HG02852 (cell line): ENCODE measurements around the gene TRDN.
"Not testable (repeated sequence)": the region's sequence is repeated elsewhere in the genome, so short reads cannot be mapped to it uniquely, and the experiment has no call there.

ENCODE experiments used
- ATAC-seq: cut with Tn5 transposase; IDR thresholded peaks from one replicate; pipeline ENCODE4 v1.9.1; 2021; ENCODE audit warnings: mild to moderate bottlenecking, moderate library complexity; ENCODE audit not compliant: unreplicated experiment

Gene TRDN

DNA sequence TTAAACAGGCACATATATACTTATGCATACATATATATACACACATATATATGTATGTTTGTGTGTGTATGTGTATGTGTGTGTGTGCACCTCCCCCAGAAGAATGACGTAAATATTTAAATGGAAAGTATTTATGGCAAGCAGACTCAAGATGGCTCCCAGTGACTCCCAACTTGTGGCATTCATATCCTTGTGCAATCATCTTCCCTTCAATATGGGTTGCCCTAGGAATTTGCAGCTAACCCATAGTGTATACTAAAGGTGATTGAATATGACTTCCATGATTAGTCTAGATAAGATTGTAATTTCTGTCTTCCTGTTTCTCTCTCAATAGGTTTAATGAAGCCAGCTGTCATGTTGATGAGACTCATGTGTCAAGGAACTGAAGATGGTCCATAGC, 127.6 kb downstream of the TRDN start:
- no peak for ATAC-seq

DNA sequence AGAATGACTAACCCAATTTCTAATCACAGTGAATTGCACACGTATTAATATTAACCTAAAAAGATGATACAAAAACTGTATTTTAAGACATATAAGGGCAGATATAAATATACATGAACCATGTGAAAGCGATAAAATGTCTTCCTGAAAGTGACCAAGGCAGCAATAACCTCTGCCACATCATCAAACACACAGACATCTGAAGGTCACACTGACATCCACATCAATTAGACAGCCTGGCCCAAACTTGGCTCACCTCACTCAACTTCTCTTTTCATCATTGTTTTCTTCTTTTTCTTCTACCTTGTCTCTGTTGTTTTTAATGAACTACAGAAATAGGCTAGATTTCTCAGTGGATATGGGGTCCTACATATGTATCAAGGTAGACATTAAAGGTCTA, 128.5 kb downstream of the TRDN start:
- no peak for ATAC-seq

DNA sequence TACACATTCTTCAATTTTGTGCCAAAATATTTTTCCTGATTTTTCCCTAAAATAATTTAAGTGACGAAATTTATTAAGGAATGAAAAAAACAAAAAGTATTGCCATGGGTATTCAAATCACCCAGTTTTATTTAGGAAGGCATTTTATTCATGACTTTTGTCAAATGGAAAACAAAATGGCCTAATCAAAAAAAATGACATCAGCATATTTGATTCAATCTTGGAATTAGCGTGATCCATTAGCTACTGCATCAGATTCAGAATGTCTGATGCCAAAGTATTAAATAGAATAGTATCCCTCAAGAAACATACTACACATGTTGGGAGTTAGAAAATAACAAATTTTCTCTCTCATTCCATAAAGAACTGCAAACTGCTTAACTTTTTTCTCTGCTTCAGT, 129.2 kb downstream of the TRDN start:
- no peak for ATAC-seq

DNA sequence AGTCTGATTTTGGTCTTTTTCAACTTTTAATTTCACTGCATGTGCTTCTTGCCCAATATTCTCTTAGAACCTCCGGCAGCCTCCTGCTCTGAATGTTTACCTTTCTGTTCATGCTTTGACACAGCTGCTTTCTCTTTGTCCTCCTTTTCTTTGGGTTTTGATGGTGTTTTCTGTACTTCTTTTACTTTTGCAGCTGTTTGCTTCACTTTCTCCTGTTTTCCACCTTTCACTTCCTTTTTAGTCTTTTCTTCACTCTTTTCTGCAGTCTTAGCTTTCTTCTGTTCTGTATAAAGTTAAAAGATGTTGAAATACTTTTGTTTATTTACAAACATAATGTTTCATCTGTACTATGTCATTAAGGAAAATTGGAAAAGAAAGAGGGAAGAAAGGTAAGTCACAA, 133.1 kb downstream of the TRDN start:
- ATAC-seq, result no peak

DNA sequence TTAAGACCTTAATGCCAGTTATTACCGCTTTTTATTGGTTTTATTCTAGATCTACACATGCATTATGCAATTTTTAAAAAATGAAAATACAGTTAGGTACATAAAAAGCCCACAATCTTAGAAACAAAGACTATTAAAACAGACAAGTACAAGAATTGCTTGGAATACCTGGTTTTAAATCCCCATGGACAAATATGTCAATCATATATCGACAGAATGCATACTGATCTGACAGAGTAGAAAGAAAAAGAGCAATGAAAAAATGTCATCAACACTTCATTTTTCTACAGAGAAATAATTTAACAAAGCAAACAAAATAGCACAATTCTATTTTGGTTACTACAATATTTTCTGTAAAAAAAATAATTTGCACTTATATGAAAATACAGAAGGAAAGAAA, 139.7 kb downstream of the TRDN start:
- no peak for ATAC-seq

DNA sequence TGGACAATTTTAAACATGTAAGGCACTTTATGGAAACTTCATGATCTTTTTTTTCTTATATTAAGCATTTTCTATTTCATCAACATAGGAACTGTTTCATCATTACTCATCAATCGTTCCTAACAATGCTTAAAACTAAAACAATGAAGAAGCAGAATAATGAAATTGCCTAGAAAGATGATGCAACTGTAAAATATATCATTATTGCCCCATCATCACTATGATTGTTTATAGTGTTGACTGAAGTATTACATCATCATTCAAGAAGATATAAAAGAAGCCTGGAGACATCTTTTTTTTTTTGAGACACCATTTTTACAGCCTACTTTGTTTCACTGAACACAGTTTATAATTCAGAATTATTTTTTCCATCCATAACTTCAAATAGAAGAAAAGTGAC, 147.2 kb downstream of the TRDN start:
- ATAC-seq, result no peak

DNA sequence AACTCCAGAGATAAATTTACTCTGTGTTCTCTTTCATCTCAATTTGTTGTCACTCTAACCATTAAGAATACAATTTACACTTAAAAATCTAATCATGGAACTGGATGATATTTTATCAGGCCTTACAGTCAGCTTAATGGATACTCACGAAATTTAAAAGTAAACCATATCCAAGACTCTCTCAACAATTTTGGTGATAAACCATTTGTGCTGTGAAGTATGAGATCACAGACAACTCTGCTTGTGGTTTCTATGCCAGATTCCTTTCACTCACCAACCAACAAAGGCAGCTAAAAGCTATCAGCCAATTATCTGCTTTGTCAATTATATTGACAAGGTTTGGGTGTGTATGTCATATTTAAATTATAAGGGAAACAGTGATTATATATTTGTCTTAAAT, 155.8 kb downstream of the TRDN start:
- ATAC-seq, result no peak

DNA sequence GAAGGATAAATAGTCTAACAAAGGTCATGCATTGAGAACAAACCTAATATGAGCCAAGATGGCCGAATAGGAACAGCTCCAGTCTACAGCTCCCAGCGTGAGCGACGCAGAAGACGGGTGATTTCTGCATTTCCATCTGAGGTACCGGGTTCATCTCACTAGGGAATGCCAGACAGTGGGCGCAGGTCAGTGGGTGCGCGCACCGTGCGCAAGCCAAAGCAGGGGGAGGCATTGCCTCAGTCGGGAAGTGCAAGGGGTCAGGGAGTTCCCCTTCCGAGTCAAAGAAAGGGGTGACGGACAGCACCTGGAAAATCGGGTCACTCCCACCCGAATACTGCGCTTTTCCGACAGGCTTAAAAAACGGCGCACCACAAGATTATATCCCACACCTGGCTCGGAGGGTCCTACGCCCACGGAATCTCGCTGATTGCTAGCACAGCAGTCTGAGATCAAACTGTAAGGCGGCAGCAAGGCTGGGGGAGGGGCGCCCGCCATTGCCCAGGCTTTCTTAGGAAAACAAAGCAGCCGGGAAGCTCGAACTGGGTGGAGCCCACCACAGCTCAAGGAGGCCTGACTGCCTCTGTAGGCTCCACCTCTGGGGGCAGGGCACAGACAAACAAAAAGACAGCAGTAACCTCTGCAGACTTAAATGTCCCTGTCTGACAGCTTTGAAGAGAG, 164.6 kb downstream of the TRDN start:
- ATAC-seq, result not testable (repeated sequence)

DNA sequence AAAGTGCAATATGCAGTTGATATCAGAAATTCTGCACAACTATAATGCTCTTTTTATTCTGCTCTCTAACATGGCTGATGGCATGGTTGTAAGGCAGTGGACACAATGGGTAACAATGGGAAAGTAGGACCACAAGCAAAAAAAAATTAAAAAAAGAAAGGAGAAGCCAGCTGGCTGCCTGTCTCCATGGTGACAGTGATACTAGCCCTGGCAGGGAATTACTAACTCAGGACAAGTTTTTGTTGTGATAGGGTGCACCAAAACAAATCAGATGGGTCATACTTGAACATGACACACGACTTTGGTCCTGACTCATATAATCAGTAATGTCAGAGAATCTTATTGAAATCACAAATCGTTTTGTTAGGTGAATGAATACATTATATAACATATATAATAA, 169.4 kb downstream of the TRDN start:
- ATAC-seq, result no peak

DNA sequence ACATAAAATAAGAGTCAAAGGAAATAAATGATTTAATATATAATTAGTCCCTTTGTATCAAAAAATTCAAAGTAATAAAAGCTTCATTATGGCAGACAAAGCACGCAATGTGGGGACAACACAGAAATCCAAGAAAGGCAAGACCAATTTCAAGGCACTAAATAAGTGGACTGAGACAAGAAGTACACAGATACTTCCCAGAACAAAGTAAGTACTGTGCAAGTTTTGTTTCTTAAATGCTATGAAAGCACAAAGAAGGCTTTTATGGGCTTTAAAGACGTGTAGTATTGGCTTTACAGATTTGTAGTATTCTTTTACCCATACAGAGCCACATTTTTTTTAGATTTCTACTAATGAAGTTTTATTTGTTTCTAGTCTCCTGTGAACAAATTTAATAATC, 174.6 kb downstream of the TRDN start:
- no peak for ATAC-seq

DNA sequence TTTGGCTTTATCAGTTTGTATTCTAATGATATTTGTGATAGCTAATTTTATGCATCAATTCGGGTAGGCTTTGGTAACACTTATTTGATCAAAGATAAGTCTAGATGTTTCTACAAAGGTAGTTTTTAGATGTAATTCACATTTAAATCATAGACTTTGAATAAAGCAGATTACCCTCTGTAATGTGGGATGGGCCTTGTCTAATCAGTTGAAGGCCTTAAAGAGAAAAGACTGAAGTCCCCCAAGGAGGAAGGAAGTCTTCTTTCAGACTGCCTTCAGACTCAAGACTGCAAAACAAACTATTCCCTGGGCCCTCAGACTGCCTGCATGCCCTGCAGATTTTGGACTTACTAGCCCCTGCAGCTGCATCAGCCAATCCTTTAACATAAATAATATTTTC, 178.5 kb downstream of the TRDN start:
- ATAC-seq, result no peak

DNA sequence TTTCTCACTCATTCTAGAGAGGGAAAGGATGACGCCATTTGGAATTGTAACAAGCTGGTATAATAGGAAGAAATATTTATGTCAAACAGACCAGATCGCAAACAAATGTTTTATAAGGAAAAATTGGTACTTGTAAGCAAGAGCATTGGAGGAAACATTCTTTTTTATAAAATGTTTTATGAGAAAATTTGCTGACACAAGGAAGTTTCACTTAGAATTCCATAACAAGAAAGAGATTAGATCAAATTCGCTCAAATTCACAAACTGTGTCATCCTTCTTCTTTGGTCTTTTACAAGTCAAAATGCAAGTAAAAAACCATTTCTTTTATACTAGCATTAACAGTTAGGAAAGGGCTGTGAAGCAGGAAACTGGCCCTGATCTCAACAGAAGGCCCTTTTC, 179.9 kb downstream of the TRDN start:
- ATAC-seq, result no peak

DNA sequence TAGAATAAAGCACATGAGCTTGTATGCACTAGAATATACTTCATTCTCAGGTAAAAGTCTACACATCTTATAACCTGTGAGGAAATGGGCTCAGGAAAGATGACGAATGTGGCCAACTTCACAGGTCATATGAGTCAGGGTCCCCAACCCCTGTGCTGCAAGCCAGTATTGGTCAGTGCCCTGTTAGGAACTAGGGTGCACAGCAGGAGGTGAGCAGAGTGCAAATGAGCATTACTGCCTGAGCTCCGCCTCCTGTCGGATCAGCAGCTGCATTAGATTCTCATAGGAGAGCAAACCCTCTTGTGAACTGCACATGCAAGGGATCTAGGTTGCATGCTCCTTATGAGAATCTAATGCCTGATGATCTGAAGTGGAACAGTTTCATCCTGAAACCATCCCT, 182.3 kb downstream of the TRDN start:
- no peak for ATAC-seq

DNA sequence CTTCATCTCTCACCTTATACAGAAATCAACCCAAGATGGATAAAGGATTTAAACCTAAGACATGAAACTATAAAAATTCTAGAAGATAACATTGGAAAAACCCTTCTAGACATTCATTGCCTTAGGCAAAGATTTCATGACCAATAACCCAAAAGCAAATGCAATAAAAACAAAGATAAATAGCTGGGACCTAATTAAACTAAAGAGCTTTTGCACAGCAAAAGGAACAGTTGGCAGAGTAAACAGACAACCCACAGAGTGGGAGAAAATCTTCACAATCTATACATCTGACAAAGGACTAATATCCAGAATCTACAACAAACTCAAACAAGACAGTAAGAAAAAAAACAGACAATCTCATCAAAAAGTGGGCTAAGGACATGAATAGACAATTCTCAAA, 183.7 kb downstream of the TRDN start:
- not testable (repeated sequence) for ATAC-seq

DNA sequence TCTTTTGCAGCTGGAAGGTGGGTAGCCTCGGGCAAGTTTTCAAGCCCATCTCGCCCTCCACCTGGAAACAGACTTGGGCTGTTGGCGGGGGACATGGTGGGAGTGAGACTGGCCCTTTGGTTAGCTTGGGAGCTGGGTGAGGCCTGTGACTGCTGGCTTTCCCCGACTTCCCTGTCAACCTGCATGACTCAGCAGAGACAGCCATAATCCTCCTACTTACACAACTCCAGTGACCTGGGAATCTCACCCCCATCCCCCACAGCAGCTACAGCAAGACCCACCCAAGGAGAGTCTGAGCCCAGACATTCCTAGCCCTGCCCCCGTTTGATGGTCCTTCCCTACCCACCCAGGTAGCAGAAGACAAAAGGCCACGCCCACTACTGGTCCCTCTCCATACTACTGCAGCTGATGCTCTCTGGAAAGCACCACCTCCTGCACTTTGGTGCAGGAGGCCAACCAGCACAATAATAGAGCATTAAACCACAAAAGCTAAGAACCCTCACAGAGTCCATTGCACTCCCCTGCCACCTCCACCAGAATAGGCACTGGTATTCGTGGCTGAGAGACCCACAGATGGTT, 188.4 kb downstream of the TRDN start:
- no peak for ATAC-seq

DNA sequence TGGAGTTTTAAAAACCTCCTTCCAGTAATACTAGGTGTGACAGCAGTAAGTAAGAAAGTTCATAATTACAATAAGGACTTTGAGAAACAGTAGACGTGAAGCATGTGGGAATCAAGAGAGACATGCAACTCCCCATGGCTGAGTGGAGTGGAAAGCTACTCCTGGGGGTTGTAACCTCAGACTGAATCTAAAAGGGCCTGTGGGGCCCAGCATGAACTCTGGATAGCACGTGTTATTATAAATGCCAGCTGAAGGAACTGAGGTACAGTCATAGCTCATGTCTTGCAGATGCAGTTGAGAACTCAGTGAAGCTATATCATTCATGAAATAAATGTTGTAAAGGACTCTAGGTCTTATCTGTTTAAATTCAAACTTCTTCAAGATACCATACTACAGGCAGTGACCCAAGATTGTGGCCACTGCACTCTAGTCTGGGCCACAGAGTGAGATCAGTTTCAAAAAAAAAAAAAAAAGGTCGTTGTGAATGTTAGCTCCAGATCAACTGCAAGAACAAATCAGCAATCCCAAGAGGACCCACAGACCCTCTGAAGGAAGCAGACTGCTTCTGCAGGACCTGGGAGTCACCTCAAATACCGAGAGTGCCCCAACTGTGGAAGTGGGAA, 189.3 kb downstream of the TRDN start:
- no peak for ATAC-seq

DNA sequence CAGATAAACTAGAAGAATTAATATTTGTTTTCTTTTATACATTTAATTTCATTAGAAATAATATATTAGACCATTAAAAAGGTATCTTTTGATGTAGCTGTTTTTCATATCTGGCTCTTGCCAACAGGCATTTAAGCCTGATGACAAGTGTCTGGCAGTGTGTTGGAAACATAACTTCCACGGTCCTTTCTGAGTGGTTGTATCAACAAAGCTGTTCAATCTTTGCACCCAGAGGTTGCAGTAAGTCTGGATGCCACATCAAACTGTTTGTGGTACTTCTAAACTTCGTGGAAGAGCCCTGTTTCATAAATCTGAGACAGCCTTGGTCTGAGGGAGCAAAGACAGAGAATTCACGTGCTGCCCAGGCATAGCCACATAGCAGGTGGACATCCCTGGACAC, 197.4 kb downstream of the TRDN start:
- ATAC-seq, result no peak

DNA sequence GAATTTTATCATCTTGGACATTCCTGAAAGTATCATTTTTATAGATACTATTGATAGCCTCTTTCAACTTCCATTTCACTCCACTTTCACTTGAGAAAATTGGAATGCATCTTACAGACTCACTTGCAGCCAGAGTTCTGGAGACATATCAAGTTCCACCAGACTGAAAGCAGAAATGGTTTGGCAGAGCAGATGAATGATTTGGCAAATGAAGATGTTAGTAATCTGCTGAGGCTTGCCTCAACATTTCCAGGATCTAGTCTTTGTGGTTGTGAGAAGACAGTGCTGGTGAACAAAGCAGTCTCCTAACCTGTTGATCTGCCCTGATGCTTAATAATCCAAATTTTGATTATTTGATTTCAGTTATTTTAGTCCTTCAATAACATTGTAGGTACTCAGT, 202.6 kb downstream of the TRDN start:
- ATAC-seq, result no peak

DNA sequence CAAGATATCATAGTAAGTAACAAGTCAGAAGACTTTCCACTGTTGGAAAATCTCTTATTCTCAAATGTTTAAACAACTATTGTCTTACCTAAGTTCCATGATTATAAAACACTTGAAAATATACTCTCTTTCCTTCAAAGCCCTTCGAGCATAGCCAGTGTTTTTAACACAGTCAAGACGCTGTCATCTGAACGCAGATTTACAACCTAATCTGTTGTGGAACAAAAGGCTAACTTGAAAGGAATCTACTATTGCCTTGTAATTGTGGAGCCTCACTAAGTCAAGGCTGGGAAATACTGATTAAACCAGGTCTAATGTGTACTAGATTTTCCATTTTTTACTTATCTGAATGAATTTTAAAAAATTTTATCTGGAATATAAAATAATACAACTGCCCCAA, 205.8 kb downstream of the TRDN start:
- ATAC-seq, result no peak

DNA sequence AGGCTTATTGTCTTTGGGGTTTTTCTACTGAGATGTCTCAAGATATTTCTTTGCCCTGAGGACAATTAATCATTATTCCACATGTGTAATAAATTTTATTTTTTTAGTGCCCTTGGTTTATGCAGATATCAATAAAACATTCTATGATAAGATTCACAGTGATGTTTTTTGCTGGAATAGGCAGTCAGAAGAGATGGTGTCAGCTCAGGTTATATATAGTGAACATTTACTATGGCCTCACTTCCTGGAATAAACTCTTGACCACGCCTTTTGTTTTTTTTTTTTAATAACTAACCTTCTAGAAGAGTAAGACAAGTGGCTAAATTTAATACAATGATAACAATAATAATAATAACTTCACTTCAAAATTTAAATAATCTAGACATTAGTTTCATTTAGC, 209.7 kb downstream of the TRDN start:
- no peak for ATAC-seq

DNA sequence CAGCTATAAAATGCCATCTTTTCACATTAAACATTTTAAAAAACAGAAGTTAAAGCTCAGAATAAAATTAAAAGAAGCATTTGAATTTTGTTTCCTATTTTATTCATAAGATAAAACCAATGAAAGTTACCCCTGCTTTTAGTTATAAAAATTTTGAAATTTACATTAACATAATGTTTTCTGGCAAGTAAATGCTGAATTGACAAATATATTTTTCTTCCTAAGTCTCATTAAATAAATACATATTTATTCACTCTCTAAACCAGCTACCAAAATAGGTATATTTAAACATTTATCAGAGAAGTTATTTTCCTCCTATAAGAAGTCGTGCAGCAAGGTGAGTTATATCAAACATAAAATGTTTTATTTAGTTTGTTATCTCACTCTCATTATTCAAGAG, 213.6 kb downstream of the TRDN start:
- no peak for ATAC-seq

DNA sequence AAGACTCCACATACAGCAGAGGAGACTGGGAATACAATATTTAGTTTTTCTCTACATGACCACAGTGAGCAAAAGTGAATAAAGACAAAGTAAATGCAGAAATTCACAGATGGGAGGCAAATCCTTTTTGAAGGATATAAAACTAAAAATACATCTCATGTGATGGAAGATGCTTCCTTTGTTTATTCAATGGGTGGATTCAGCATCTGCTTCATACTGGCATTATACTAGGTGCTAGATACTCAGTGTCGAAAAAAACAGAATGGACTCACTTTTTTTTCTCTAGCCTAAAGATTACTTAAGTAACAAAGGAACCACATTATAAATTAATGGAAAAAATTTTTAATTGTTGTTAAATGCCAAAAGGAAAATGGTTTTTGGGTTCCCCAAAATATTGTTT, 216.2 kb downstream of the TRDN start:
- ATAC-seq, result no peak

DNA sequence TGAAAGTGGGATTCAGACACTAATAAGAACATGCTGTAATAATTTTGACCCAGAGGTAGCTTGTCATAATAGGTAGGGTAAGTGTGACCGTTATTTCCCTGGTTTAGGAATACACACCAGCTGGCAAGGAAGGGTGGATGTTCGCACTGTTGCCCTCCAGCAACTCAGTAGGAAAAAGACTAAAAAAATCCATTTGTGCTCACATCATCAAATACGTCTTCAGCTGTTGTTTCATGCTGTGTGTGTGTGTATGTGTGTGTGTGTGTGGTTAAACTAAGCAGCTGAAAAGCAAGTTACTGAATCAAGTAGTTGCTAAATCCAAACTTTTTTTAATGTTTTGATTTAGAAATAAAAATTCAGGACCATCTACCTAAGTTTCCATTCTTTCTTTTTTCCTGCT, 218.7 kb downstream of the TRDN start:
- ATAC-seq, result no peak
